ENCODE data around the gene DYNAP.

Gene DYNAP, protein sequence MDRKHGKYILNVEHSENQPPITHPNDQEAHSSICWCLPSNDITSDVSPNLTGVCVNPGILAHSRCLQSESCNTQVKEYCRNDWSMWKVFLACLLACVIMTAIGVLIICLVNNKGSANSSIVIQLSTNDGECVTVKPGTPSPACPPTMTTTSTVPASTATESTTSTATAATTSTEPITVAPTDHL

DNA sequence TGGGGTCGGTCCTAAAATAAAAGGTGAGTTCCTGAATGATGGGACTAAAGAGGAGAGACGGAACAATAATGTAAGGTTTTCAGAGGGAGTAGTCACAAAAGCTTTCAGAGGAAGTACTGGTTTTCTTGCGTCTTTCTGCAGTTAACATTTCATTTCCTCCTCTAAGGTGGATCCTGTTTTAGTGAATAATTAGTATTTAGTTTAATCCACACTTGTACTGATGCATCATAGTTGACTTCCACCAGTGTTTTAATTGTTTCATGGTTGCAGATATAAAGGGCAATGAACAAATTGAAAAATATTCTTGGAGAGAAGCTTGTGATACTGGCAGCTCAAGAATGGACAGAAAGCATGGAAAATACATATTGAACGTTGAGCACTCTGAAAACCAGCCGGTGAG is at the start of gene DYNAP:
Gene DYNAP (plus strand): TSS at position 301 of the 400 bp plus-strand sequence. CDS start 38 bp downstream, at position 339.
- DNase-seq (ENCODE audit: low read depth) = no peak

DNA sequence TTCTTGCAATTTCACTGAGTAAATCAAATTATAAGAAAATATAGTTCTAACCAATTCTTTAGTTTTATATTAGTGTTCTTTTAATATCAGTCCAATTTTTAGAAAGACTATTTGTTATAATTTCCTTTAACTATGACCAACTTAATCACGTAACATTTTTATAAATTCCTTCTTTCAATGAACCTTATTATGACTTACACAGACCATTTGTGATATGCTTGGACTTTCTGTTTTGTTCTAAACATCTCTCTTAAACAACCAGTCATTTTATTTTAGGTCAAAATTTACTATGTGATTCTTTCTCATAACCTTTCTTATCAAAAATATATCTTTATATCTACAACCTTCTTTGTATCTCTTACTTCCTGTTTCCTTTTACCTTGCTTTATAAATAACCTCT is 39.5 kb upstream of the DYNAP start:
- no peak for DNase-seq (ENCODE audit: low read depth)

DNA sequence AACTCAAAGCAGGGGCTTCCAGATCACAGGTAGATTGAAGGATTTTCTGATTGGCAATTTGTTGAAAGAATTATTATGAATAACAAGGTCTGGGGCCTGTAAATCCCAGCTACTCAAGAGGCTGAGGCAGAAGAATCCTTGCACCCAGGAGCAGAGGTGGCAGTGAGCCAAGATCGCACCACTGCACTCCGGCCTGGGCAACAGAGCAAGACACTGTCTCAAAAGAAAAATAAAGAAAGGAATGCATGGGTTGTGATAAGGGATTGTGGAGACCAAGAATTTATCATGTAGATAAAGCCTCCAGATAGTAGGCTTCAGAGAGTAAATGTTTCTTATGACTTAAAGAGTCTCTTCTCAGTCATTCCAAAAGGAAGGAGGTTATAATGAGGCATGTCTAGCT is 35.8 kb upstream of the DYNAP start:
- no peak for DNase-seq (ENCODE audit: low read depth)

DNA sequence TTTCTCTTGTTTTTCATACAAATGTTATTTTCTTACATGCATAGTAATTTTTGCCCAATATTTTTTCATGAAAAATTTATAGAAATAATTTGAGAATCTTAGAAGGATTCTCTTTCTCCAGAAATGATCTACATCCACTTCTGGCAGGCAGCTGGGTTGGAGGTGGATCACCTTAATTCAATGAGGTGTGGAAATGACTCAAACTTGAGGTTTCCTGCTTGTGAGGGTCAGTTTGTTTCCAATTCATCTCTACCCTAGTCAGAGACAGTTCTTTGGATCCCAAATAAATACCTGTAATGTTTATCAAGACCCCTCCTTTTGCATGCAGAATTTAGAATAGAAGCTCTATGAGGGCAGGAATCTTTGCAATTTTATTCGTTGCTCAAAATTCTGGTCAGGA is 35.0 kb upstream of the DYNAP start:
- no peak for DNase-seq (ENCODE audit: low read depth)

DNA sequence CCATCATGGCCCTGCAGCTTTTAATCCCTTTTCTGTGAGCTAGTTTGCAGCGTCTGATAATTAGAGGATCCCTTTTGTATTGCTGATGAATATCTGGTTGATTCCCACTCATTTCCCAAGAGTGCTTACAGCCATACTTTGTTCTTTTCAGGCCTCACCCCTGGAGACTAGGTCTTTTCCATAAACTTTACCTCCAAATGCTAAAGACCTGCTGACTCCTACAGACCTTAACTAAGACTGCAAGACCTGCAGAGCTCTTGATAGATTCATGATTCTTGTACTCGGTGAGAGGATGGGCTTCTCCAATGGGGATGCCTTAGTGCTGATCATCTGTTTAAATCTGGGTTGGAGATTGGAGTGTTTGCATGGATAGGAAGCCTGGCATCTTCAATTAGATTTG is 33.1 kb upstream of the DYNAP start:
- DNase-seq (ENCODE audit: low read depth) = no peak

DNA sequence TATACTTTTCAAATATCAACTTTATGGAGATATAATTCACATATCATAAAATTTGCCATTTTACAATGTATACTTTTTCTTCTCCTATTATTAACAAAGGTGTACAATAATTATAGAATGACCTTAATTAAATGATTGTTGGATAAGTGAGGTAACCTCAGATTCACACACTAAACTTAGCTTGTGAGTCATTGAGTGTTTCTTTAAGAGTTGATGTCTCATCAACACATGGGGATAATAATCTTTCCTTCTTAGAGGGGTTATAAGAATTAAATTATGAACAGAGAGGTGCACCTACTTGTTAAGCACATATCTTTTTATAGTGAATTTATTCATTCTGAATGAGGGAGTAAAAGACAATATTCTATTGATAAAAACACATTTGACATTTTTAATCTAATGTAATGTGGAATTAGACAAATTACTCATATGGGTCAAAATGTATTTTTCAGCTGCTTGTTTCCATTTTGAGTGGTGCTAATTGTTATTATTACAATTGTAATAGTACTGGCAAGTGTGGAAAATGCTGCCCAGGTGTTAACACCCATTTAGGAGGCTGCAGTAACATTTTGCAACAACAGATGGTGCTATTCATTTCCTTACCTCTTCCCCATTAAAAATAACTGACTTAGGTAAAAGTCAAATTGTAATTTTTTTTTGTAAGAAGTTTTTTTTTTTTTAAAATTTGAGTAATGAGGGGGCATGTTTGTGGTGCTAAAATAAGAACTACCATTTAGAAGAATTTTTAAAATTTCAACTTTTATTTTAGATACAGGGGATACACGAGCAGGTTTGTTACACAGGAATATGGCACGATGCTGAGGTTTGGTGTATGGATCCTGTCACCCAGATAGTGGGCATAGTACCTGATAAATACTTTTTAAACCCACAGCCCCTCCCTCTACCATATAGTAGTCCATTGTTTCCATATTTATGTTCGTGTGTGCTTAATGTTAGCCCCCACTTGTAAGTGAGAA is 32.1 kb upstream of the DYNAP start:
- no peak for DNase-seq (ENCODE audit: low read depth)

DNA sequence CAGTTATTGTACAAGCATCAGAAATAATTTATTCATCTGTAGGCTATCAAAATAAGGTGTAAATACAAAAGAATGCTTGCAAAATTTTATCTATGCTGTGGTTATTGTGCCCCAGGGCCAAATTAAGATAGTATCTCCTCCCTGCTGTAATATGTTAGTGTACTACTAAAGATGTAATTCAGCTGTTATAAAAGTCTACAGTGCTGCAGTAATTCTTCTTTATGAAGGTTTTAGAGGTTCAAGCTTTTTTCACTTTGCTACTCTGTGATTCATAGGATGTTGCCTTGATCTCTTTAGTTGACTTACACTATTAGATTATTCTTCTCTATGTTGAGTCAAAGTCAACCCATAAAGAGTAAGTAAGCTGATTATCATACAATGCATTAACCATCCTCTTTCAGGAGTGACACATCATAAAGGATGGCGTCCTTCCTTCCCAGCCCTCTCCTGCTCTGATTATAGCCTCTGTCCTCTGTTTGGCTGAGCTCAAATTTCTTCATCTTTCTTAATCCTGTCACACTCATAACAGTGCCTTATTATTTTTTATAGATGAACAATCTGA is 29.3 kb upstream of the DYNAP start:
- no peak for DNase-seq (ENCODE audit: low read depth)

DNA sequence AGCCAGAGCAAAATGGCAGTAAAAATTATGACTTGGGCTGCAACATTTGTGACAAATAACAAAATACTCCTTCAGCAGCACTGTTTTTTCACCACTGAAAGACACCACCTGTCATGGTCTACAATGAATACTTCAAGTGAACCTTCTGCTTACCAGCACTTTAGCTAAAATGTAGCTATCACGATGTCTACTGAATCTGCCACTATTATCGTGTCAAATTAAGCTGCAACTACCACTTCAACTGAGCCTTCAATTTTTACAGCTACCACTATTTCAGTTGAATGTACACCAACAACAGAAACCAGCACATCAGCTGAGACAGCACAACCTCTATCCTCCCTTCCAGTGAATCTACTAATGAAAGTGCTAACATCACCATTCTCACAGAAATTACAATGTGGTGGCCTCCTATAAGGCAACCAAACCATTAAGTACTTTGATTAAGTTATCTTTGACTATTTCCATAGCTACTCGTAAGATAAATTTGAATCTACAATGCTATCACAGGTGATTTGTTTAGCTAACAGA is 10.8 kb upstream of the DYNAP start:
- no peak for DNase-seq (ENCODE audit: low read depth)

DNA sequence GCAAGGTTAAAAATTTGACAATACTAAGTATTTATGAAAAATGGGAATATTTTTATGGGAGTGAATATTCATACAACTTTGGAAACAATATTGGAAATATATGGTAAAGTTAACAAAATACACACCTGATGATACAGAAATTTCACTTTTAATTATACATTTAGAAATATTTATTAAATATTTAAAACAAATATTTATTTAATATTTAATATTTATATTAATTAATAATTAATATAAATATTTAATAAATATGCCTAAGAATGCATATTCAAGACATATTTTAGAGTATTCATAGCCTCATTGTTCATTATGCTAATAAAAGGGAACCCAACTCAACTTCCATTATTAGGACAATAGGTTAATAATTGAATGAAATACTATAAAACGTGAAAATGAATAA is 7.0 kb upstream of the DYNAP start:
- DNase-seq (ENCODE audit: low read depth) = no peak

DNA sequence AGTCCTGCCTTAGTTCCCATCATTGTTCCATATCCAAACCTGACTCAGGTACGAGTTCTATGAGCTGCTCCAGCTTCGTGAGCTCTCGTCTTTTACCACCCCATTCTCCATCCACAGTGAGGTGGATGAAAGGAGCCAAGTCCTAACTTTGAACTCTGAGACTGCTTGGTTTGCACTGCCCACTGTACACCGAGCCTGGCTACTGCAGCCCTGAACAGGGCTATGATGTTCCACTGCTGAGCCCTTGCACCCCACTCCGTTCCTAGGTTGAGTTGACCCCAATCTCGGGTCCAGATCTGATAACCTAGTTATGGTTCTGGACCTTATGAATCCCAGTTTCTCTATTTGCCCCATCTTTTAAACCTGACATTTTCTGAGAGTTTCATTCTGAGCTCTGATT is 5.3 kb upstream of the DYNAP start:
- DNase-seq (ENCODE audit: low read depth) = no peak

DNA sequence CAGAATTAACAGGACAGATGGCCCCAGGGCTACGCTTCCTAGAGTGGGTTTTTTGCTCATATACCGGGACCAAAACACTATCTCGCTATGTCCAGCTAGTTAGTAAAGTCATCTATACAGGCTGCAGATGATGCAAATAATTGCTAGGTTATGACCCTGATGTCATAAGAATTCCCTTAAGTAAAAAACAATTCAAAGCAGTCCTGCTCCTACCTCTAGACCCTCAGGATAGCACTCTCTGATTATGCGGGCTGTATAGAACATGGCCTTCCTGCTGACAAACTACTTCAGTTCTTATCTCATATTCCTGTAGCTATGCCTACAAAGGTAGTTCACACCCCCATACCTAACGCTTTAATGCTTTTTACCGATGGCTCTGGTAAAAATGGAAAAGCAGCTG is 13.2 kb downstream of the DYNAP start:
- DNase-seq (ENCODE audit: low read depth) = no peak

DNA sequence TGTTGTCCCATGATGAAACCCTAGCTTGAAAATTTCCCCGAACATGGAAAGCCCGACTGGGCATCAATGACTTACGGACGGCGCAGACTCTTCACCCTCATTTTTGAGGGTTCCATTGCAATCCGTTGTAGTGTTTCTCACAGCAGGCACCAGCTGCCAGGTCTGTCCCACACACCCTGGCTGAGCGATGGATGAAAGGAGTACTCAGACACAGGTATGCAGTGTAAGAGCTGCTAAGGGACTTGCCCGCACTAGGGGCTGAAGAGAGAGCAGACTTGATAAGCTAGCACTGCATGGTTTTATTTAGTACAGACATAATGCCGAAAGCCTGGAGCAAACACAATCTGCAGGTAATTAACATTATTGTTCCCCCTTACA is 15.8 kb downstream of the DYNAP start:
- no peak for DNase-seq (ENCODE audit: low read depth)

DNA sequence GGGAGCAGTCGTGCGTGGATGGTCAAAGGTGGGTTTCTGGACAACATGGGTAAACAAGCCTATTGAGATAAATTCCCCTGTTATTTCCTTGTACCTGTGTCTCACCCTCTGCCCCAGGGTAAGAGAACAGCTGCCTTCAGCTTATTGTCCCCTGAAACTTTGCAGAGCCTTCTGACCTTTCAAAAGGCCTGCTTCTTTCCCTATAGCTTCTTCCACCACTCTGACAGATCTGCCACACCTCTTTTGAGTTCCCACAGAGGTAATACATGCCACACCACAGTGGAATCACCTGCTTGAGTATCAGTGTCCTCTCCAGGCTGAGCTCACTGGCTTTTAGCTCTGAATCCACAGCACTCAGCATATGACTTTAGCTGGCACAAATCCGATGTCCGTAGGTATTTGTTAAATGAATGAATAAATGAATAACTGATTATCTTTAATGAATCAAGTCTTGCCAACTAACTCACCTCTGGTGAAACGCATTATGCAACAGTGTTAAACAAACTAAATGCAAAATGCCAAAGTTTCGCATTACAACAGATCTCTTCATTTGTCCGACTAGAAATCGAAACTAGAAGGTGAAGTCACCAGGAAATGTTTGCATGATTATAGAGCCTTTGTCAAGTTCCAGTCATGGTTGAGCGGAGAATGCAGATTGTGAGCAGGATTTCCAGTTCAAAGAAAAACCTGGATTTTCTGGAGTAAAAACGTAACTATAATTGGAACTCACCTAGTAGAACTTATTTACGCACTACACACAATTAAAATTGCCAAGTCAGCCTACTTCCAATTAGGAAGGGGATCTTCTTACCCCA is 16.4 kb downstream of the DYNAP start:
- no peak for DNase-seq (ENCODE audit: low read depth)

DNA sequence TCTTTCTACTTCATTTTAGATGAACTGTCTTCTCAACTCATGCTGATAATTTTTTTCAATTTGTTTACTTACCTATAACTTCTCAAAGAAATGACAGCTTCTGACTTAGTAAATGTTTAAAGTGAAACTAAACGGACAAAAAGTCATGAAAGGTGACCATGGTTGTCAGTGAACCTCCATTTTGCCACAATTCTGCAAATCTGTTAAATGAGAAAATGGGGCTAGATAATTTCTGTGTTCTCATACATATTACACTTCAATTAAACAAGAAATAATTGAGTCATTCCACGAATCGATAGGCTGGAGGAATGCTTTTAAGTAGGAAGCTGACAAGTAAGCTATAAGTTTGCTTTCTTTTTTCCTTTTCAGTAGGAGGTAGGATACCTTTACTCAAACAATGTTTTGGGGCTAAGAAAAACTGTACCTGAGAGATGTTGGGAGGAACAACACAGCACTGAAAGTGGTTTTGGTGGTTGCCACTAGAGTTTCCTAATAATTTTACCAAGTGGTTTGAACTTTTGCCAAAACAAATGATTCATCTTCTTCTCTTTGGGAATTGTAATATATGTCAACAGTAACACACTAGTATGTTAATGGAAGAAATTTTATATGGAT is 17.1 kb downstream of the DYNAP start:
- no peak for DNase-seq (ENCODE audit: low read depth)

DNA sequence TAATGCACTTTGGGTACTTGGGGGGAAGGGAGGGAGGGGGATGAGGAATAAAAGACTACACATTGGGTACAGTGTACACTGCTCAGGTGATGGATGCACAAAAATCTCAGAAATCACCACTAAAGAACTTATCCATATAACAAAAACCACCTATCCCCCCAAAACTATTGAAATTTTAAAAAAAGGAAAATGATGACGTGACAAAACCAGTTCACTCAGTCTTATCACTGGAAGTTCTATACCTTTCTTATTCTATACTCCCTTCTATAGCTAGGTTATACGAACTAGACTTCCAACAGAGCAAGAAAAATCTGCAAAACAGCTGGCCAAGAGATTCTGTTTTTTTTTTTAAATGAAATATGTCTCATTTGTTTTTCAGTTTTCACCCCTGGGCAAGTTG is 20.8 kb downstream of the DYNAP start:
- DNase-seq (ENCODE audit: low read depth) = no peak

DNA sequence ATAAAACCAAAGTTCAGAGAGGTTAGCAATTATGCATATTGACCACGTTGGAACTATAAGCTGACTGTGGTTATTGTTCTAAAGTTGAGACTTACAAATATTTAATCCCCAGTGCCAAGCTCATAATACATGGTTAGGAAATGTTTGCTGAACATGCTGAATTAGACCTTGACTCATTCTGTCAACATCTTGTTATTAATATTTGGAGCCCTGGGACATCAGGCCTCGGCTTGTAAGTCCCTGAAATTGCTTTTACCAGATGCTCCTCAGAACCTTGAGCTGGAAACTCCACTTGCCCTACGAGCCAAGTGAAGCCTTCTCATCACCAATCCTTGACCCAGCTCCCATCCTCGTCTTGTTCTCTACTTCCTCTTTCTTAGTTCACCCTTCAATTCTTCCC is 21.2 kb downstream of the DYNAP start:
- DNase-seq (ENCODE audit: low read depth) = no peak

DNA sequence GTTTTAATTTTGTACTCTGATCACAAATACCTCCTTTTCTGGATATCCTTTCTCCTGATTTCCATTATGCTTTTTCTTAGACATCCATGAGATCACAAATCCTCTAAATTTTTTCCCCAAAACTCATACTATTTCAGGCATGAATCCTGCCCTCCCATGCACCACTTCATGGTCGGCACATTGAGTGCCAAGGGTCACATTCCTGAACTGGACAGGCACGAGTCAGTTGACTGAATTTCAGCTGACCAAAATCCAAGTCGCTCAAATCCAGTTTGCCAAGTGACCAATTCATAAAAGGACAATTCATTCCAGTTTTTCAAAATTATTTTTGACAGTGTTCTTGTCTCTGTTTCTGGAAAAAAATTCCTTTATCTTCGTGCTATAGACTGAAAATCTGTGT is 22.1 kb downstream of the DYNAP start:
- DNase-seq (ENCODE audit: low read depth) = no peak

DNA sequence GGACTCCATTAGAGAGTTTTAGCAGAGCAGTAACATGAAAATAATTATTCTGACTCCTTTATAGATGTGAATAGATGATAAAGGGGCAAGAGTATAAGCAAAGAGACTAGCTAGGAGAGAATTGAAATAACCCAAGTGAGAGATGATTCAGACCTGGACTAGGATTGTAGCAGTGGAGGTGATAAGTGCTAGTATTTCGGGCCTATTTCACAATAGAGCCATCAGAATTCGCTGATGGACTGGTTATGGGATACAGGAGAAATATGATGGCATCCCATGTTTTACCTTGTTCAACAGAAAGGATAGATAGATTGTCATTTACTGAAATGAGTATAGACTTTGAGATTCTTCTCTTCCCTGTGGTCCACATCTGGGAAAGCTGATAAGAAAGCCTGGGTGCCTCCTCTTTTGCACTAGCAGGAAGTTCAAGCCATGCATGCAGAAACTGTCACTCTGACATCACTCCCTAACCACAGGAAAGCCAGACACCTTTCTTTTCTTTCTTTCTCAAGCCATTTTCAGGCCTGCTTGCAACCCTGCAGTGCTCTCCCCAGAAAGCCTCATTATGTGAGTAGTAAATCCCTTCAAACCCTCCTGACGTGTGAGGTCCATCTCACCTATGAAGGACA is 25.3 kb downstream of the DYNAP start:
- no peak for DNase-seq (ENCODE audit: low read depth)

DNA sequence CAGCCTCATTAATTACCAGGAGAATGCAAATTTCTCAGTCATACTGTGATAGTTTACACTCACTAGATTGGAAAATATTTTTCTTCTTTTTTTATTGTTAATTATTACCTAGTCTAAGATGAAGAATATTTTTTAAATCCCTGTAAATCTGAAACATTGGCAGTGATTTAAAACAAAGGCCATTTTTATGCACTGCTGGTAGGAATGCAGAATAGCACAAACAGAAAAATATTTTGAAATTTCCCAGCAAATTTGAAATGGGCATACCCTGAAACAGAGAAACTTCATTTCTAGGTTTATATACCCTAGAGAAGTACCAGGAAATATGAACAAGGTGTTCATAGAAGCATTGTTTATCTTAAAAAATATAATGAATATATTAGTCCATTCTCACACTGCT is 31.0 kb downstream of the DYNAP start:
- no peak for DNase-seq (ENCODE audit: low read depth)

DNA sequence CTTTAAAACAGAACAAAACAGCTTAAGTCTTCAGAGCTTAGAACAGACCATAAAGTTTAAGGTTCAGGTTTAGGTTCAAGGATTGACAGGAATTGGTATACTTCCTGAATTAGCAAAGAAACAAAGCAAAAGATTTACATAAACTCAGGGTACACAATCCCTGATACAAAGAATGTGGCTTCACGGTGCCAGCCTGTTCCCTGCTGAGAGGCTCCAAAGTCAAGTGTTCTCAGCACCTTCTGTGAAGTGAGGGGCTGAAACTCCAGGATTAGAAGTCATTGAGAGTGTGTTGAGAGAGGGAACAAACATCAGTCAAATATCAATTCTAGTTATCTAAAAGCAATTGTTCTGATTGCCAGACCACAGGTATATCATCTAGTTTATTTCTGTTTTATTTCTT is 35.7 kb downstream of the DYNAP start:
- DNase-seq (ENCODE audit: low read depth) = no peak

DNA sequence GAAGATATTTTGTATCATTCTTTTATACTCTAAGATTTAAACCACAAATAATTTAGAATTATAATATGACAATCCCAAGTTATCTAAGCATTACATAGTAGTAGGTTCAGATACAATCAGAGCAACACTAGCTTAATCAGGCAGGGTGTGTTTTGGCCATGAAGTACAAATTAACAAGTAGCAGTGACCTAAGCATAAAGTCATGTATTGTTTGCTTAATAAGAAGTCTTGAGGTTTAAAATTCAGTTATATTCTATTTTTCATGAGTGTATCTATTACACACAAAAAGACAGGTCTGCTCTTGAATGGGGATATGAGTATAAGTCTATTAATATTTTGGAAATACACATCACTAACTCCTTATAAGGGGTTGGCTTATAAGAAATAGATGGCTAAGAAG is 39.9 kb downstream of the DYNAP start:
- no peak for DNase-seq (ENCODE audit: low read depth)
